Renal pelvis (tissue), 4 donors: ENCODE results near the gene BMPR1A. TPM values are rescaled to one million over a fixed set of nuclear protein-coding genes. Genes with fewer than 3 reads are reported as not detected.
"Not testable (repeated sequence)": the region's sequence is repeated elsewhere in the genome, so short reads cannot be mapped to it uniquely, and the experiment has no call there.

ENCODE experiments used
- DNase-seq: peaks from one replicate; pipeline ENCODE4 v3.0.0-alpha.2; 2013
- polyA plus RNA-seq, 3 donors: library from polyadenylated mRNA; unstranded; fragments of 120-200 nt; gene quantifications; one replicate each; pipeline ENCODE4 v1.2.1, GENCODE V29; 2013; ENCODE audit not compliant: insufficient read length in 3 of 3

Gene BMPR1A
- polyA plus RNA-seq, 3 donors = 65.2 to 70.1 (median 67.1) TPM

DNA sequence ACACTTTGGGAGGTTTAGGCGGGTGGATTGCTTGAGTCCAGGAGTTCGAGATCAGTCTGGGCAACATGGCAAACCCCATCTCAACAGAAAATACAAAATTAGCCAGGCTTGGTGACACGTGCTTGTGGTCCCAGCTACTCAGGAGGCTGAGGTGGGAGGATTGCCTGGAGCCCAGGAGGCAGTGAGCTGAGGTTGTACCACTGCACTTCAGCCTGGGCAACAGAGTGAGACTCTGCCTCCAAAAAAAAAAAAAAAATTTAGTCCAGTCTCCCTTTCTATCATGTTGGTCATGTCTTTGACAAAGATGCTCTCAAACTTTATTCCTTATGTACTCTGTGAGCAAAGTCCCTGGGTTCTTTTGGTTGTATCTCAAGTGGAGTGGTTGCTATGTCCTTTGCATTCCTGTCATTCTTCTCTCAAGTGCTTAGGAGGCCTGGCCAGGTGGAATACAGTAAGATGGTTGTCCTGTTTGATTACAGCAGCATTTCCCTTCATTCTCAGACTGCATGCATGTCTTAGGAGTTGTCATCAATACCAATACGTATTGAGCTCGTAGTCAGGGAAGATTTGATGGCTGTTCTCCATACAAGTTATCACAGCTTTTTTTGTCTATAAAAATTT is 115.3 kb downstream of the BMPR1A start:
- DNase-seq = no peak

DNA sequence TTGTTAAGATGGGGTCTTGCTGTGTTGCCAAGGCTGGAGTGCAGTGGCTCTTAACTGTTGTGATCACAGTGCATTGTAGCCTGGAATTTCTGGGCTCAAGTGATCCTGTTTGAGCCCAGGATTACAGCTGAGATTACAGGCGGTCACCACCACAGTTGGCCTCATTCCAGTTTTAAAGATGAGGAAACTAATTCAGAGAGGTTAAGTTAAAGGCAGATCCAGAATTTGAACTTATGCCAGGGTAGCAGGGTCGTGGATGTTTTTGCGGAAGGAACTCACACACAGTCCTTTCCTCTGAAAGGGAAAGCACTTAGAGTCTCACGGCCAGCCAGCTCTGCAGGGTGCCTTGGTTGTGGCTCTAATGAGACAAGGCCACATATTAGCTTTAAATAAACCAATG is 116.3 kb downstream of the BMPR1A start:
- DNase-seq = no peak

DNA sequence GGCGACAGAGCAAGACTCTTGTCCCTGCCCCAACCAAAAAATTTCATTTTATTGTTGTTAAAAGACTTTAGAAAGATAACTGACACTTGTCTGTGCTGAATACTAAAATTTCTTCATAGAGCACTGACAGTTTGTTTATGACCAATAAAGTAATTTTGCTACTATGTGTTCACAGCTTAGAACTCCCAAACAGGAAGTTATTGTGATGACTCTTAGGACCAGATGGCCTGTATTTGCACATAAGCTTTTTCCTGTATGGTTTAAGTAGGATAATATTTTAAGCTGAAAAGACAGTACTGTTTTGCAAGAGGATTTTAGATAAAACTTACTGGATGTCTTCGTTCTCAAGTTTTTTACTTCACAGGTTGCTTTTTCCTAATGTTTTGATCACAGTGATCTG is 120.3 kb downstream of the BMPR1A start:
- DNase-seq = no peak

DNA sequence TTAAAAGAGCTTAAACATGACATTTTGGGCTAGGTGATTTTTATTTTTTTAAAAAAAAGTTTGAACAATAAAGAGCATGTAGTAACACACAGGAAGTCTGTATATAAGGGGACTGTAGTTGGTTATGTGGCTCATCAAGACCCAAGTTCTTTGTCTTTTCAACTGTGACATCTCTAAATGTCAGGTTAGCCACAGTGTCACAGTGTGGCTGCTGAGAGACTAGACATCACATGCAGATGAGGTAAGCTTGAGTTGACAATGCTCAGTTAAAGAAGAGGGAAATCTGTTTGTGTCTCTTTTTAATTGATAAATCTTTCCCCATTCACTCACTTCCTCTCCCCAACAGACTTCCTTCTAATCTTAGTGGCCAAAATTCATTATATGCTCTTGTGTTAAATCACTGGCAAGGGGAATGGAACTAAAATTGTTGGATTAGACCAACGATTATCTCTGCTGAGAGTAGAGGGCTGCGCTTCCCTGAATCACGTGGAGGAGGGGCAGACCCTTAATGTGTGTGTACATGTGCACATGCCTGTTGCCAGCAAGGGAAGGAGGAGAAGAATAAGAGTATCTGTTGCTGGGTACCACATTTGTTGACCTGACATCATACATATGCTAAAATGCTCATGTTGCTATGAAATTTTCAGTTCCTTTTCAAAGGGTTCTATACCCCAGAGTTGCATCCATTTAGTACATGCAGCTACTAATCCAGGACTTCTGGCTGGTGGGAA is 122.7 kb downstream of the BMPR1A start:
- DNase-seq = no peak

DNA sequence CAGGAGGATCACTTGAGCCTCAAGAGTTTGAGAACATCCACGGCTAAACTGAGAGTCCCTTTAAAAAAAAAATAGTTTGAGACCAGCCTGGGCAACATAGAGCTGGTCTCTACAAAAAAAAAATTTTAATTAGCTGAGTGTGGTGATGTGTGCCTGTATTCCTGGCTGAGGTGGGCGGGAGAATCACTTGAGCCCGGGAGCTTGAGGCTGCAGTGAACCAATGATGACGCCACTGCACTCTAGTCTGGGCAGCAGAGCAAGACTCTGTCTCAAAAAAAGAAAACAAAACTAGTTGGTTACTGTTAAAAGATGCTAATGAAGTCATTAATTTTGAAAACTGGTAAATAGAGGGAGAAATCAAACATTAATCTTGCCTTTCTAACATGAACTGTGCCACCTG is 124.6 kb downstream of the BMPR1A start:
- DNase-seq = no peak

DNA sequence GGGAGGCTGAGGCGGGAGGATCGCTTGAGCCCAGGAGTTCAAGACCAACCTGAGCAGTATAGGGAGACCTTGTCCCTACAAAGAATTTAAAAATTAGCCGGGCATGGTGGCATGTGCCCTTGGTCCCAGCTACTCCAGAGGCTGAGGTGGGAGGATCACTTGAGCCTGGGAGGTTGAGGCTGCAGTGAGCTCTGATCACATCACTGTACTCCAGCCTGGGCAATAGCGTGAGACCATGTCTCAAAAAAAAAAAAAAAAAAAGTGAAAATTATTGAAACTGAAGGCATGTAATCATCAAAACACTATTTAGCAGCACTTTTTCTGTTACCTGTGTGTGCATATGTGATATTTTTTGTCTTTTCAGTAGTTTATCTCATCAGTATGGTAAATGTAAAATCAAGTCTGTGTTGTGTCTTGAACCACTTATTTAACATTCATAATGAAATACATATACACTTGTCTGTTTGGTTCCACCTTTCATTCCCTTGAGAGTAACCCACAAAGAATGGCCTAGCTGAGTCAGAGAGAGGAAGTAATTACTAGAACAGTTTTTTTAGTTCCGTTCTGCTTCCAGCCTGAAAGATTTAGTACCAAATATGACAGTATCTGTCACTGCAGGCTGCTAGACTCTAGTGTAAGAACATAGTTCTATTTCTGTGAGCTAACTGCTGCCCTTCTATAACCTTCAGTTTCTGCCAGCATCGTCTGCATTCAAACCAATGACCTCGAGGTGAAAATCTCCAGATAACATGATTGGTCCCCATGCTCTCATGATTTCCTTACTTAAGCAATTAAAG is 132.4 kb downstream of the BMPR1A start:
- DNase-seq = no peak

DNA sequence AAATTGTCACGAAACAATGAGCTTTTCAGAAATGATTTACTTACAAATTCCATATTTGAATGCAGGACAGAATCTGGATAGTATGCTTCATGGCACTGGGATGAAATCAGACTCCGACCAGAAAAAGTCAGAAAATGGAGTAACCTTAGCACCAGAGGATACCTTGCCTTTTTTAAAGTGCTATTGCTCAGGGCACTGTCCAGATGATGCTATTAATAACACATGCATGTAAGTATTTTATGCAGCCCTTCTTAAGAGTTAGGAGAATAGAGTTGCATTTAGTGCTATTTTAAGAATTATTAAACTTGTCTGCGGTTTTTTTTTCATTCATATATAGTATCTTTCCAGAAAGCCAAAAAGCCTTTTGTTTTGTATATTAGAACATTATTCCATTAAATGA is 133.6 kb downstream of the BMPR1A start:
- DNase-seq = no peak

DNA sequence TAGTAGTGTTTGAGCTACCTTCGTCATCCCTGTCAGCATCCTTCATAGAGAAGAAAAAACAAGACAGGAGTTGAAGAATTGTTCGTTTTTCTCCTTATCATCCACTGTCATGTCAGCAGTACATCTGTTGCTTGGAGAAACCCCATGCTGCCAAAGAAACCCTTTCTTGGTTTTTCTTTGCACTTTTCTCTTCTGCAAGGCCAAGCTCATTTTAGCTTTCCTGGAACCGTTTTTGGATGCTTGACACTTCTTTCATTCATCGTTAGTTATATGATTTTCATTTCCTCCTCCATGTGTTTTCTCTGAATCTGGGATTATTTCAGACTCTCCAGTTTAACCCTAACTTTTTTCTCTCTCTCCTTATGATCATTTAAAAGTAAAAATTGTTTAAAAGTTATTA is 142.1 kb downstream of the BMPR1A start:
- DNase-seq = no peak

DNA sequence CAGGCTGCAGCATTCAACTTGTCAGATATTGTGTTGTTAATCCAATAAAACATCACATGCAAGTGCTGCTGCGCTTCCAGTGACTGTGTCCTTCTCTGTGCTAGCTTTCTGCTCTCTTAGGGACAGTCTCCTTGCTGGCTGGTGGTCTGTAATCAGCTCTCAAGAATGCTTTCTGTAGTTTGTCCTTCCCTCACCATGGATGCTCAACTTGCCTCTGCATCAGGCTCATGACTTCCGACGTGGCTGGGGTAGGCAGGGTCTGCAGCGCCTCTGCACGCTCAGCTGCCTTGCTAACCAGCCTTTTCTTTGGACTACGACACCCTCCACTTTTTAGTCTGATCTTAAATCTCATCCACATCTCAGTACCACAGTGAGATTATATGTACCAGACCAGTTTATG is 142.7 kb downstream of the BMPR1A start:
- no peak for DNase-seq

DNA sequence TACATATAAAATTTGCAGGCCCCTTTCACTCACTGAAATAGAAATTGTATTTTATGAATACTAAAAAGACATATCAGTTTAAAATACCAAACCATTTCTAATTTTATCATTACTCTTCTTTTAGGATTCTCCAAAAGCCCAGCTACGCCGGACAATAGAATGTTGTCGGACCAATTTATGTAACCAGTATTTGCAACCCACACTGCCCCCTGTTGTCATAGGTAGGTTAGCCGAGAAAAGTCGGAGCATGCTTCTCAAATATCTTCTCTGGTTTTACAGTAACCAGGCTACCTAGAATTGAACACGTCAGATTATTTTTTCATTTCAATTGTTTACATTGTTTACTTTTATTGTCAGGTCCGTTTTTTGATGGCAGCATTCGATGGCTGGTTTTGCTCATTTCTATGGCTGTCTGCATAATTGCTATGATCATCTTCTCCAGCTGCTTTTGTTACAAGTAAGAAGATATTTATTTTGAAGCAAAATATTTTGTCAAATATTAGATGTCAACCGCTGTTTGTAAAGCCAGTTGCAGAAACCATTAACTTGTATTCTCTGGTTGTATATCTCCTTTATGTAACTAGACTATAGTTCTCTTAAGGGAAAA is 143.4 kb downstream of the BMPR1A start:
- DNase-seq = peak; percentile 67

DNA sequence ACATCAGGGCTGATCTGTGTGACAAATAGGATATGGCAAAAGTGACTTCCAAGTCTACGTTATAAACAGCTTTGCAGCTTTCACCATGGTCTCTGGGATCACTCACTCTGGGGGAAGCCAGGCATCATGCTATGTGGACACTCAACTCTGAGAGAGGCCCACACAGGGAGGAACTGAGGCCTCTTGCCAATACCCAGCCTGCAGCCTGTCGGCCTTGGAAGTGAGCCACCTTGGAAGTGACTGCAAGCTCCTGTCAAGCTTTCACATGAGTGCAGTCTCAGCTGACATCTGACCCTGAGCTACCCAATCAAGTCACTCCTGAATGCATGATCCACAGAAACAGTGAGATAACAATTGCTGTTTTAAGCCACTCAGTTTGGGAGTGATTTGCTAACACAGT is 144.5 kb downstream of the BMPR1A start:
- DNase-seq = no peak

DNA sequence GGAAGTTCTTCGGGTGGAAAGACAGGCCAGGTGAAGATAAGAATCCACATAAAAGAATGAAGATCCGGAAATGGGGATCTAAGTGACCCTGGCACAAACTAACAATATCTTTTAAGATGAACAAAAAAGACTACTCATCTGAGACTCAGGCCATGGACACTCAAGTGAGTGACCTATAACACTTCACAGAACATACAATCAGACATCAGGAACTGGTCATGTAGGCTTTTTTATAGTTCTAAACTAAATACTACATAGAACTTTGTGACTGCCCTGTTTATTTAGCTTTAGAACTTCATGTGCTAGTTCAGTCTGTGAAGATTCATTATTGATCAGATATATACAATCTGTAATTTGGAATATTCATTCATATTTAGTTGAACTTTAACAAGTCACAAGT is 148.2 kb downstream of the BMPR1A start:
- DNase-seq = no peak

DNA sequence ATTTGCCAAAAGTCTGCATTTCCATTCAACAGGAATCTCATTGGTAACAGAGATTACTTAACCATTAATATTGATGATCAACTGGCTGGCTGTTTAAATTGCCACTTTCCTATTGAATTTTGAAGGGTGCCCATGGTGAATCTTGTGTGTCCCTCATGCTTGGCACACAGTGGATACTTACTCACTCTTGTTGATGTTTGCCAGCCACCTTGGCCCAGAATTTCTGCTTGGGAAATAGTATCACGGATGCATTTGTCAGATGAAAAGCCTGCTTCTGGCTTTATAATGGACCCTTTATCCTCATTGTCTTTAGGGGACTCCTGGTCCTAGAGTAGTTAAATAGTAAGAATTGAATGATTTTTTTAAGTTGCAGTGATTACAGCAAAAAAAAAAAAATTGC is 149.0 kb downstream of the BMPR1A start:
- DNase-seq = no peak

DNA sequence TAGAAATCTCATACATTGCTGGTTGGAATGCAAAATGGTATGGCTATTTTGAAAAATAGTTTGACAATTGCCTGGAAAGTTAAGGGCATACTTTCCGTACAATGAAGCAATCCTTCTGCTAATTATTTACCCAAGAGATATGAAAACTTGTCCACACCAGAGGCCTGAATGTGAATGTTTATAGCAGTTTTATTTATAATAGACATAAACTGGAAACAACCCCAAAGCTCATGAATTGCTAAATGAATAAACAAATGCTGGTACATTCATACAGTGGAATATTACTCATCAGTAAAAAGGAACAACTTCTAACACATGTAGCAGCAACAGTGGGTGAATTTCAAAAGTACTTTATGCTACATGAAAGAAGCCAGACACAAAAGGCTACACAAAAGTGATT is 158.3 kb downstream of the BMPR1A start:
- no peak for DNase-seq

DNA sequence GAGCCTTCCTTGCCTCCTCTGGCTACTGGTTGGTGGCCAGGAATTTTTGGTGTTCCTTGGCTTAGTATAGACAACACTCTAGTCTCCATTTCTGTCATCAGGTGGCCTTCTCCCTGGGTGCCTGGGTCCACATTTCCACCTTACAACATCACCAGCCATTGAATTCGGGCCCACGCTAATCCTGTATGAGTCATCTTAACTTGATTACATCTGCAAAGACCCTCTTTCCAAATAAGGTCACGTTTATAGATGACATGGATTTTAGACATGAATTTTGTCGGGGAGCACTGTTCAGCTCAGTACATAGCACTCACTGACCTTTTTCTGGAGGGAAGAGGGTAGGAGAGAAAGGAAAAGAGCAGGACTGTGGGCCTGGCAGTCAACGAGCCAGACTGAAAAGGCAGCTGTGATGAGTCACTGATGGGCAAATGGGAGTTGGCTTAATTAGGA is 161.6 kb downstream of the BMPR1A start:
- no peak for DNase-seq

DNA sequence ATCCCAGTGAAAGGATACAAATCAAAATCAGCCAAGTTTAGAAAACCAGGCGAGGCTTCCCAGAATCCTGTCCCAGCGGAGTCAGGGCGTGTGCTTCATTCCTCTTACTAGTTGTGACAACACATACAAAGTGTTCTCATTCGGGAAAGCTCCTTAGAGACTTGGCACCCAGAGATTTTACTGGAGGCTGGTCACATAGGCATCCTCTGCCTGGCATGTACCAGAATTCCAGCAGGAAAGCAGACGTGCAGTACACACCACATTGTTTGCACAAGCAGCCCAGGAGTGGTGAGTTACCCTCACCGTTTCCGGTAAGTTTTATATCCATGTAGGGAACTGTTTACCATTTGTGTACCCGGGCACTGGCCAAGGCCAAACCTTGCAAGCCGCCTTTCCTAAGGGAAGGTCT is 166.1 kb downstream of the BMPR1A start:
- no peak for DNase-seq

DNA sequence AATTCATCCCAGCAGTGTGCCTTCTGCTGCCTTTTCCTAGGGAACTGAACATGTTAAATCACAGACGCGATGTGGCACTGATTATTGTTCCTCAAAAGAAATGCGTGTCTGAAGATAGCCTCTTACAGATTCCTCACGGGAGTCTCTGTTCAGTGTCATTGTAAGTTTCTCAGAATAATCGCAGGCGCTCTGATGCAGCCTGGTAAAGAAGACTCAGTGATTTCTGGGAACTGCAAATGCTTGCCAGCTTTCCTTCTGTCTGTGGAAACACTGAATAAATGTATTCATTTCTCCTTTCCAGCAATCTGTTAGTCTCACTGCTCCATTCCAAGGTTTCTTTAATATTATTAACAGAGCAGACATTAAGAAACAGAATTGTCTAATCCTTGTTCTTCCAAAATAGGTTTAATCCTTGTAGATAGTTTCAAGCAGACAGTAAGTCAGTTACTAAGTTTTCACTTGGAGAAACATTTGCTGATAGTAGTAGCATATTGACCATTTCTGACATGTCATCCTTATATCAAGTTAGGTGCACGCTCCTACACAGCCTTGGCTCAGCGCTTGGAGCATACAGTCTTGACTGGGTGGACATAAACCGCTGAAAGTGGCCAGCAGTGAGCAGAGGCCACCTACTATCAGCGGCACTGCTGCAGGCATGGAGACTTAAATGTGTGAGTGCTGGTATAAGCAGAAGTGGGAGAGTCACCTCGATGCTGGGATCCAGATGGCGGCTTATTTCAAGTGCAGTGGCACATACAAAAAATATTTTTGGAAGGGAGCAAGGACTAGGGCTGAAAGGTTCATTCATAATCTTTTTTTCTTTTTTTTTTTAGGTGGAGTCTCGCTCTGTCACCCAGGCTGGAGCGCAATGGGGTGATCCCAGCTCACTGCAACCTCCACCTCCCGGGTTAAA is 173.3 kb downstream of the BMPR1A start:
- no peak for DNase-seq

DNA sequence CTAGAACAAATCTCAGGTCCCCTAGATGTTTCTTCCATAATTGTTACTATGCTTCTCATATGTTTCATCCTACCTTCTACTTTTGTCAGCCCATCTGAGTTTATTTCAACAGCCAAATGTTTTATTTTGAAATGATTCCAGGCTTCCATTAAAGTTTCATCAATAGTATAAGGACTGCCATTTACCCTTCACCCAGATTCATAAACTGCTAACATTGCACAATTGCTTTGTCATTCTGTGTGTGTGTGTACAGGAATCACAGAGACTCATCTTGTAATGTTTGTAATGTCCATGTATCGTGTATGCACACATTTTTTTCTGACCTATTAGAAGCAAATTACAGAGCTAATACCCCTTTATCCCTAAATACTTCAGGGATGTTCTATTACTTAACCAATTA is 175.5 kb downstream of the BMPR1A start:
- DNase-seq = no peak

DNA sequence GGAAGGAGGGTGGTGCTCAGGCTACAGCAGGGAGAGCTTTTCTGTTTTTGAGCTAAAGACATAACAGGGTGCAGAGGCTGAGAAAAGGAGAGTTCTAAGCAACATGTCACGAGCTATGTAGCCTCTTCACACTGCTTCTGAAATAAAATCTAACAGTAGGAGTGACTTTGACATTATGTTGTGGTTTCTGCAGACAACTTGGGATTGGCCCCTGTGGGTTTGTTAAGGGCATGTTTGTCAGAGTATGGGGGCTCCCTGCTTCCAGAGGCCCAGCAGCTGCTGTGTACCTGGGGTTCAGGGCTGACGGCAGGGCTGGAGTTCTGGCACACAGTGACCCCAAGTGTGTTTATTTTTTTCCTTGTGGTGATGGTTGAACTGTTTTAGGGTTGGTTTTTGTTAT is 176.3 kb downstream of the BMPR1A start:
- DNase-seq = no peak

DNA sequence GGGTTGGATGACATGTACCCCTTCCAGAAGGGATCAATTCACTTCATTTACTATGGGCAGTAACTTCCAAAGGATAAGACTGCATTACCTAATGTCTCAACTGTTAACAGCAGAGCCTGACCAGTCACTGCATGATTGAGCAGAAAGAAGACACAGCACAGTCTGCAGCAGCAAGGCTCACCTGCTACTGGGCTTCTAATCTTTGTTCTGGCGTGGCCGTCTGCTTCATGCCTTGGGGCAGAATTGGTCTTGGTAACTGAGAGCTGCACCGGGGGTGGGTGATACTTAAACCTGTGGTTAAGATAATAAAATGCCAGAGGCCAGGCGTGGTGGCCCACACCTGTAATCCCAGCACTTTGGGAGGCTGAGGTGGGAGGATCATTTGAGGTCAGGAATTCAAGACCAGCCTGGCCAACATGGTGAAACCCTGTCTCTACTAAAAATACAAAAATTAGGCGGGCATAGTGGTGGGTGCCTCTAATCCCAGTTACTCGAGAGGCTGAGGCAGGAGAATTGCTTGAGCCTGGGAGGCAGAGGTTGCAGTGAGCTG is 177.8 kb downstream of the BMPR1A start:
- DNase-seq = not testable (repeated sequence)
